Liver (tissue), 9 donors: ENCODE data around the gene CES2. TPM values are rescaled to one million over a fixed set of nuclear protein-coding genes. Genes with fewer than 3 reads are reported as not detected.

Experiments used
- DNase-seq: peaks from one replicate; pipeline ENCODE4 v3.0.0-alpha.2; 2017; ENCODE audit warnings: low spot score
- H3K27ac ChIP-seq, 2 donors: one replicate each; pipeline ENCODE4 v1.7.0; 2013; ENCODE audit warnings: inconsistent platforms in 2 of 2, low read length in 2 of 2, control low read depth in 1 of 2, low read depth in 1 of 2, mild to moderate bottlenecking in 1 of 2
- H3K27me3 ChIP-seq, 4 donors: one replicate each; pipeline versions ENCODE4 v1.6.1 to v1.7.0; 2013; ENCODE audit warnings: low read length in 3 of 4, inconsistent platforms in 1 of 4, mild to moderate bottlenecking in 1 of 4, moderate library complexity in 1 of 4; ENCODE audit not compliant: control insufficient read depth in 4 of 4, insufficient read depth in 4 of 4
- H3K36me3 ChIP-seq, 4 donors: one replicate each; pipeline versions ENCODE4 v1.6.1 to v1.7.0; 2013; ENCODE audit warnings: low read length in 3 of 4, mild to moderate bottlenecking in 3 of 4, low read depth in 1 of 4, moderate library complexity in 1 of 4; ENCODE audit not compliant: control insufficient read depth in 4 of 4, insufficient read depth in 3 of 4
- H3K4me1 ChIP-seq, 4 donors: one replicate each; pipeline versions ENCODE4 v1.6.1 to v1.7.0; 2013; ENCODE audit warnings: low read length in 3 of 4, mild to moderate bottlenecking in 3 of 4, moderate library complexity in 1 of 4; ENCODE audit not compliant: control insufficient read depth in 4 of 4, insufficient read depth in 4 of 4
- H3K4me3 ChIP-seq, 3 donors: one replicate each; pipeline versions ENCODE4 v1.6.1 to v1.7.0; 2013; ENCODE audit warnings: low read length in 3 of 3, control low read depth in 1 of 3, low read depth in 1 of 3, mild to moderate bottlenecking in 1 of 3
- H3K9ac ChIP-seq, 2 donors: one replicate each; pipeline ENCODE4 v1.7.0; 2013; ENCODE audit warnings: low read length in 2 of 2, mild to moderate bottlenecking in 2 of 2, moderate library complexity in 2 of 2, control low read depth in 1 of 2, low read depth in 1 of 2
- H3K9me3 ChIP-seq, 4 donors: one replicate each; pipeline versions ENCODE4 v1.6.1 to v1.7.0; 2013; ENCODE audit warnings: low read length in 3 of 4; ENCODE audit not compliant: control insufficient read depth in 4 of 4
- ATF3 ChIP-seq: IDR thresholded peaks from 2 replicates; pipeline ENCODE4 v1.6.1; 2016; ENCODE audit warnings: antibody characterized with exemption
- EGR1 ChIP-seq, 2 donors: IDR thresholded peaks; 2 replicates each; pipeline ENCODE4 v1.6.1; 2016 to 2018; ENCODE audit warnings: antibody characterized with exemption in 2 of 2, low read depth in 2 of 2
- FOXA1 ChIP-seq: IDR thresholded peaks from 2 replicates; pipeline ENCODE4 v1.6.1; 2016; ENCODE audit warnings: antibody characterized with exemption
- HNF4A ChIP-seq, 2 donors: conservative IDR thresholded peaks; 2 replicates each; pipeline ENCODE4 v1.6.1; 2016; ENCODE audit warnings: antibody characterized with exemption in 2 of 2, mild to moderate bottlenecking in 2 of 2
- HNF4G ChIP-seq: IDR thresholded peaks from 2 replicates; pipeline ENCODE4 v1.6.1; 2016; ENCODE audit warnings: antibody characterized with exemption
- NR2F2 ChIP-seq: IDR thresholded peaks from 2 replicates; pipeline ENCODE4 v1.6.1; 2016; ENCODE audit warnings: antibody characterized with exemption
- RAD21 ChIP-seq, 2 donors: IDR thresholded peaks; 2 replicates each; pipeline ENCODE4 v1.6.1; 2016; ENCODE audit warnings: antibody characterized with exemption in 2 of 2, mild to moderate bottlenecking in 2 of 2
- REST ChIP-seq: IDR thresholded peaks from 2 replicates; pipeline ENCODE4 v1.6.1; 2016; ENCODE audit warnings: antibody characterized with exemption, mild to moderate bottlenecking
- RXRA ChIP-seq, 2 donors: IDR thresholded peaks; 2 replicates each; pipeline ENCODE4 v1.6.1; 2017 to 2018; ENCODE audit warnings: antibody characterized with exemption in 2 of 2, mild to moderate bottlenecking in 1 of 2
- TAF1 ChIP-seq: conservative IDR thresholded peaks from 2 replicates; pipeline ENCODE4 v1.6.1; 2016; ENCODE audit warnings: antibody characterized with exemption, mild to moderate bottlenecking
- YY1 ChIP-seq: IDR thresholded peaks from 2 replicates; pipeline ENCODE4 v1.6.1; 2016; ENCODE audit warnings: antibody characterized with exemption, mild to moderate bottlenecking
- ZBTB33 ChIP-seq: IDR thresholded peaks from 2 replicates; pipeline ENCODE4 v1.6.1; 2016; ENCODE audit warnings: antibody characterized with exemption
- WGBS: extraction: QIAGEN DNeasy Blood & Tissue Kit; methylation state at CpG from one replicate; pipeline ENCODE4 v1.1.7; 2013; 5-methylcytosine and 5-hydroxymethylcytosine counted together
- polyA plus RNA-seq, 2 donors: library from polyadenylated mRNA; stranded (reverse) in 1 of 2; unstranded in 1 of 2; fragments of 200-250 nt in 1 of 2; fragments of >200 nt in 1 of 2; fragmentation: Nextera tagmentation in 1 of 2; extraction: Ambion mirVana in 1 of 2; gene quantifications; one replicate each; pipeline versions ENCODE4 v1.2.1 to v1.2.3, GENCODE V29; 2013 to 2015
- total RNA-seq, 2 donors: library from RNA; depleted of rRNA; stranded (reverse); fragments of >200 nt; gene quantifications; one replicate each; pipeline ENCODE4 v1.2.3, GENCODE V29; 2014
- donor health status: healthy.
- donor health status: healthy.
- donor health status: healthy.
- donor health status: healthy.
- donor health status: healthy.

CES2 gene
- total and polyA plus RNA-seq, 4 donors = 21.2 to 200 (median 182) TPM

- H3K9me3 ChIP-seq = no peaks in the 10 kb centered on the region
- no peak overlapping the region for H3K4me3 ChIP-seq
- 51% methylated on average over 3 of the region's 3 CpGs for WGBS
- H3K4me1 ChIP-seq = peaks cover 6 to 22% (median 17%) of the 10 kb centered on the region in 4 donors
- no peaks in the 10 kb centered on the region for H3K36me3 ChIP-seq
- no peak for DNase-seq
- no peaks in the 10 kb centered on the region for H3K27me3 ChIP-seq
- TF ChIP-seq HNF4A (conservative IDR thresholded peaks at IDR 0.05) = no peak
- no peak for TF ChIP-seq FOXA1
- TF ChIP-seq HNF4G = no peak
- no peak for TF ChIP-seq YY1
- no peak for TF ChIP-seq REST
- TF ChIP-seq ZBTB33 = no peak
- H3K9ac ChIP-seq = no peak overlapping the region
- H3K27ac ChIP-seq = no peak overlapping the region
Observed at GRCh38 chr16:66898207-66898606, 37.1 kb upstream of the CES2 start.

GRCh38 chr16:66898933-66899309 is 36.4 kb upstream of the CES2 start:
- no peak for TF ChIP-seq ZBTB33
- TF ChIP-seq RAD21 (IDR thresholded peaks at IDR 0.05) = no peak
- TF ChIP-seq HNF4G = no peak
- TF ChIP-seq HNF4A (conservative IDR thresholded peaks at IDR 0.05) = no peak
- no peak for TF ChIP-seq RXRA (IDR thresholded peaks at IDR 0.05)
- no peak for TF ChIP-seq TAF1
- no peak for TF ChIP-seq REST
- TF ChIP-seq NR2F2 = no peak
- TF ChIP-seq FOXA1 = no peak
- no peak for TF ChIP-seq ATF3
- TF ChIP-seq EGR1 (IDR thresholded peaks at IDR 0.05; ENCODE audit: low read depth in 2 of 2) = no peak
- Histone ChIP-seq H3K9me3 (no peaks in the 10 kb centered on the region), H3K27me3 (no peaks in the 10 kb centered on the region), H3K27ac (peak overlapping the region in 1 of 2 donors; percentile 61), H3K4me1 (peaks cover 6 to 22% (median 17%) of the 10 kb centered on the region in 4 donors), H3K9ac (no peak overlapping the region), H3K36me3 (no peaks in the 10 kb centered on the region), H3K4me3 (no peak overlapping the region)
- 37% methylated on average over 2 of the region's 2 CpGs for WGBS
- no peak for DNase-seq
